NCI-H146 treated with DMSO at 0.1 percent for 48 hours (cell line): Measurements from ENCODE around the gene MGMT.

Source experiments
- DNase-seq: peaks from one replicate; lab custom pipeline; 2025; ENCODE audit not compliant: unreplicated experiment; lab: John Stamatoyannopoulos, UW

The MGMT gene

GRCh38 chr10:129494176-129494575, 27.1 kb downstream of the MGMT start:
- no peak for DNase-seq

DNA sequence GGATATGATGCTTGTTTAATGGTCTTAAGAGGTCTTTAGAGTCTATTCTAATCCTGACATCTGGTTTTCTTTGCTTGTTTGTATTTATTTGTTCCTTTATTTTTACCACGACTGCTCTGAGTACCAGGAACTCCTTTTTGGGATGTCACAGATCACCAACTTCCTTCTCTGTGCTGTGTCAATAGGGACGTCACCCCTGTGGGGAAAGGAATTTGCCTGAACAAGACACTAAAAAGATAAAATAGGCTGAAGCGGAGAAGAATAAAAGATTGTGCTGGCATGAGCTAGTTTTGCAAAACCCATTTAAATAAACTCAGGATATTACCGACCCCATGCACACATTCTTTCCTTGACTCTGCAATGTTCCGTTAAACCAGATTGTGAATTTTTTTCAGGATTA, 27.7 kb downstream of the MGMT start:
- no peak for DNase-seq

DNA sequence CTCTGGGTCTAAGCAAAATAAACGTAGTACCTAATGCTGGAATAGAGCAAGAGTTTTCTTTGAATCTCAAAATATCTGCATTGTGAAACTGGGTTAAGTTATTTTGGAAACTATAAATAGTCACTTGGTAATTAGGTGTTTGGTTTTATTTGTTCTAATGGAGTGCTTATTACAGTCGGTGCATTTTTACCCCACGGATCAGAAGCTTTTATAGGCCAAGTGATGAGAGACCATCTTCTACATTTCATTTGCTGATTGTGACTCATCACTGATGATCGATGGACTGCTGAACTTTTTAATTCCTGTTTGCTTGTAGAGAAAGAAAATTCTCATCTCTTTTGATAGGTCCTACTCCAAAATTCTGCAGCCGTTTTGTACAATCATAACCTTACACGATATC, 28.2 kb downstream of the MGMT start:
- DNase-seq, result no peak

- no peak for DNase-seq
Measured at GRCh38 chr10:129495698-129496097, 28.7 kb downstream of the MGMT start.

- no peak for DNase-seq
Measured at GRCh38 chr10:129497013-129497412, 30.0 kb downstream of the MGMT start.

GRCh38 chr10:129498680-129499079, 31.6 kb downstream of the MGMT start:
- DNase-seq, result no peak

GRCh38 chr10:129500617-129501339, 33.7 kb downstream of the MGMT start:
- DNase-seq, result no peak

DNA sequence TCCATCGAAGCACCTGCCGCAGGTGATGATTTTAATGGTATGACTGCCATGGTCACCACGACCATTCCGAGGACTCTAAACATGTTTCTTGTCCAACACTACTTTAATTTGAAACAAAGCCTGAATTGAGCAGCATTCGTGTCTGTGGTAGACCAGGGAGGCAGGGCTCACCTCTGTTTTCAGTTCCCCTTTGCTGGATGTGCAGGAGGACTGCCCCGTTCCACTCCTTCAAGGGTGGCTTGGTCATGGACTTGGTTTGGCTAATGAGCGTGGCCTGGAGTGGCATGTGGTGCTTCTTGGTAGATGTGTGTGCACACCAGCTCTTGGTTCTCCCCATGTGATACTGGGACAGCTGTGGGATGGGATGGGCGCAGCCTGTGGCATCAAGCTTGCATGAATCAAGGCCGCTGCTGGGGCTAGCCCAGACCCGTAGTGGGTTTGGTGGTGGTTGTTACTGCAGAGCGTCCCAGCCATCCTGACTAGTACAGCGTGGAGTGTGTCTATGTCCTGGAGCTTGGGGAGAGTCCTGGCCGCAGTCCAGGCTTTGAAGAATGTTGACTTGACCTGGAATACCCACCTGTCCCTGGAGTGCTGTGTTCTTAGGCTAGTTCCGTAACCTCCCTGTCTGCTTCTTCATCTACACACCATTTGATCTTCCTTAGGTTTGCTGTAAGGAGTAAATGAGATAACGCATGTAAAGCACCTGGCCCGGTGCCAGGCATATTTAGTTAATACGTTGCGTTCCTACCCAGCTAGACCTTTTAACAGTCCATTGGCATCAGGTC, 34.8 kb downstream of the MGMT start:
- no peak for DNase-seq

DNA sequence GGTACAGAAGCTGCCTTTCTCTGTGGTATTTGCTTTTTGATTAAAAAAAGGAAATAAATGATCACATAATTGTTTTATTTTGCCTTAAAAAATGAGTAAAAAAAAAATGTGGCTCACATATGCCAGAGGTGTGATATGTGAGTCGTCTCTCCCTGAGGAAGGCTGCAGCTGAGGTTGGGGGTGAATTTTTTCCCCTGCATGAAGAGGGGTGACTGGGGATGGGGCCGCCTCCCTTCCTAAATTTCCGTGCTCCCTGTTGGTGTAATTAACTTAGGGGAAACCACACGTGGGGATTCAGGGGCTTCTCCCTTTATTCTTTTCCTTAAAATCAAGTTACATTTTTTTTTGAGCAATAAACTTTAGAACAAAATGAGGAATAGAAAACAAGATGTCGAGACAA, 35.4 kb downstream of the MGMT start:
- DNase-seq, result no peak

GRCh38 chr10:129505500-129506075, 38.5 kb downstream of the MGMT start:
- no peak for DNase-seq

- DNase-seq, result no peak
Measured at GRCh38 chr10:129506101-129506797, 39.2 kb downstream of the MGMT start.

DNA sequence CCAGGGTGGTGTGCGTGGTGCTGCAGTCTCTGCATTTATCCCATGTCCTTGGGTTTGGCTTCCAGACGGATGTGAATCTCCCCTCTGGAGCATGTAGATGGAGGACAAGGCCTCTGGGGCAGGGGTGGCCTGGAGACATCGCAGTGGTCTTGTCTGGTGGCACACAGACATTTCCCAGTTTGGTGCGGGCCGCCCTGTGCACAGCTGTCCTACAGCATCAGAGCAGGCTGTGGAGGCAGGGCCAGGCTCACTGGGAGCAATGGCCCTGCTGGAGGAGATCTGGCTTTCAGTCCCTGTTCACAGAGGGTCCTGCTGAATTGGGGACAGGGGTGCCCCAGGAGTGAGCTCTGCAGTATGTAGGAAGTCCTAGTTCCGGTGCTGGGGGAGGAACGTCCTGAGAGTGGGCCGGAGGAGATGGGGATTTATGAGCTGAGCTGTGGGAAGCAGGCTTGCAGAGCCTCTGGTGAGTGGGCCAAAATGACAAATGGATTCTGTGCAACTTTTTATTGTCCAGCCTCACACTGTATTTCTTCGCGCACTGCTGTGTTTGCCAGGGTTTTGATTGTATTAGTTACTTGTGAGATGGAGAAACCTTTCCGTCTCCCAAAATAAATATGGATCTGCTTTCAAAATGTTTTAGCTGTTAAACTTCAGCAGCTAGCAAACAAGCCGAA, 40.3 kb downstream of the MGMT start:
- DNase-seq, result no peak

GRCh38 chr10:129509155-129509554, 42.1 kb downstream of the MGMT start:
- DNase-seq, result no peak

GRCh38 chr10:129509835-129510234, 42.8 kb downstream of the MGMT start:
- no peak for DNase-seq

DNA sequence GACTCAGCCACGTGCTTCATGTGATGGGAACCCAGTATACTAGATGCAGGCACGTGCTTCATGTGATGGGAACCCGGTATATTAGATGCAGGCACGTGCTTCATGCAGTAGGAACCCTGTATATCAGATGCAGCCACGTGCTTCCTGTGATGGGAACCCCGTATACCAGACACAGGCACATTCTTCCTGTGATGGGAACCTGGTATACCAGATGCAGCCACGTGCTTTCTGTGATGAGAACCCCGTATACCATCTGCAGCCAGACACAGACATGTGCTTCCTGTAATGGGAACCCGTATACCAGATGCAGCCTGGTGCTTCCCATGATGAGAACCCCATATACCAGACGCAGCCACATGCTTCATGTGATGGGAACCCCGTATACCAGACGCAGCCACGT, 44.0 kb downstream of the MGMT start:
- no peak for DNase-seq

DNA sequence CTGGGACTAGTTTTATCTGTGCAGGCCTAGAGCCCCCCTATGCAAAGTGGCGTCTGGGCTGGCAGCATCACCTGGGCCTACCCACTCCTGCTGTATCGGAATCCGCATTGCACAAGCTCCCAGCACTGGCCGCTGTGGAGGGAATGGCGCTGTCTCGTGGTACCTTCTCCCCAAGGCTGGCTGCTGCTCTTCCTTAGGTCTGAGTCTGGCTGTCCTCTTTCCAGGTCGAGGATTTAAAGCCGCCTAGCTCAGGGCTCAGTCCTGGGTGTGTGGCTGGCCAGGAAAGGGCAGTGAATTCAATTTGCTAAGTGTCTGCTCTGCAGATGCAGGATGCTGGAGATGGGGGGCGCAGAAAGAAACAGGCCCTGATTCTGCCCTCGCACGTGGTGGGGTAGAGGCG, 44.7 kb downstream of the MGMT start:
- DNase-seq, result no peak

DNA sequence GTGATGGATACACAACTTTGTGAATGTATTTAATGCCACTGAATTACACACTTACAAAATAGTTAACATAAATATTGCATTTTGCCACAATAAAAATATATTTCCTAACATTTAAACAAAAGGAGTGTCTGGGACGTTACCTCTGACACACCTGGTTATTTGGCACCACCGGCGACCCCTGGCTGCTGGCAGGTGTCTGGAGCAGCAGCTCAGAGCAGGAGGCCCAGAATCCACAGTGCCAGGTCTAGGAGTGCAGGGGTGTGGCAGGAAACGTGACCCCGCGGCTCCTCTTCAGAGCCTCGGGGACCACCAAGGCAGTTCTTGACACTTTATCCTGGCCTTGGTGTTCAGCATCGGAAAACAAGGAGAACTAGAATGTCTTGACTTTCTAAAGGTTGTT, 46.3 kb downstream of the MGMT start:
- DNase-seq, result no peak

- no peak for DNase-seq
Measured at GRCh38 chr10:129514568-129515451, 47.8 kb downstream of the MGMT start.

GRCh38 chr10:129516846-129517679, 50.0 kb downstream of the MGMT start:
- no peak for DNase-seq
